GM21367 (cell line): ENCODE data around the gene DEFB118.
"Not testable (repeated sequence)": the region's sequence is repeated elsewhere in the genome, so short reads cannot be mapped to it uniquely, and the experiment has no call there.

Source experiments
- ATAC-seq: cut with Tn5 transposase; IDR thresholded peaks from one replicate; pipeline ENCODE4 v1.9.1; 2021; ENCODE audit not compliant: unreplicated experiment

DEFB118 gene, protein sequence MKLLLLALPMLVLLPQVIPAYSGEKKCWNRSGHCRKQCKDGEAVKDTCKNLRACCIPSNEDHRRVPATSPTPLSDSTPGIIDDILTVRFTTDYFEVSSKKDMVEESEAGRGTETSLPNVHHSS

DNA sequence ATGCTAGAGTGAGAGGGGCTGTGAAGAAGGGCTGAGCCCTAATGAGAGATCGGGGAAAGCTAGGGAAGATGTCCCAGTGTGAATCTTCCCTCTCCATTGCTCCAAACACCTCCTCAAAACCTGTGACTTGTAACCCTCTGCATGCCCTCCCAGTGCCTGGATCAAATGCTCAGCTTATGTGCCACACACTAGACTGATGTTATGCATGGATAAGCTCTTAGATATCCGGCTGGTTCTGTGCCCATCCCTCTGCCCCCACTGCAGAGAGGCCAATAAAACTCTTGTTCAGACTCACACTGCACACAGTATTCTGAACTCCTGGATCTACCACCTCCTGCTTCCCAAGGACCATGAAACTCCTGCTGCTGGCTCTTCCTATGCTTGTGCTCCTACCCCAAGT, at the start of gene DEFB118:
TSS of gene DEFB118 (plus strand) at position 301 of the 400 bp plus-strand sequence. CDS start at position 351, 50 bp downstream.
- no peak for ATAC-seq

- no peak for ATAC-seq
Observed at GRCh38 chr20:31322504-31322903, 45.9 kb upstream of the DEFB118 start.

GRCh38 chr20:31330893-31331292, 37.5 kb upstream of the DEFB118 start:
- ATAC-seq = no peak

GRCh38 chr20:31341470-31341869, 26.9 kb upstream of the DEFB118 start:
- ATAC-seq = no peak

DNA sequence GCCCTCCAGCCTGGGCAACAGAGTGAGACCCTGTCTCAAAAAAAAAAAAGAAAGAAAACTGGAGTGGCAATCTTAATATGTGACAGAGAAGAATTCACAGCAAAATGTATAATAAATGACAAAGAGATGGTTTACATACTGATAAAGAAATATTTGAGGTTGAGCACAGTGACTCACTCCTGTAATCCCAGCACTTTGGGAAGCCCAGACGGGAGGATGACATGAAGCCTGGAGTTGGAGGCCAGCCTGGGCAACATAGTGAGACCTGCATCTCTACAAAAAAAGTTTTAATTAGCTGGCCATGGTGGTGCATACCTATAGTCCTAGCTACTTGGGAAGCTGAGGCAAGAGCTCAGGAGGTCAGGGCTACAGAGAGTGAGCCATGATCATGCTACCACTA, 12.4 kb upstream of the DEFB118 start:
- no peak for ATAC-seq

- no peak for ATAC-seq
Observed at GRCh38 chr20:31363295-31363694, 5.1 kb upstream of the DEFB118 start.

GRCh38 chr20:31364272-31364671, 4.1 kb upstream of the DEFB118 start:
- not testable (repeated sequence) for ATAC-seq

- ATAC-seq = no peak
Observed at GRCh38 chr20:31374346-31374745, 5.9 kb downstream of the DEFB118 start.

- ATAC-seq = no peak
Observed at GRCh38 chr20:31390490-31390889, 22.1 kb downstream of the DEFB118 start, which contains the start of gene DEFB119. TSS of gene DEFB119 (minus strand) at chr20:31390590. CDS start at chr20:31390483, 107 bp downstream.

- no peak for ATAC-seq
Observed at GRCh38 chr20:31392836-31393235, 24.4 kb downstream of the DEFB118 start.

GRCh38 chr20:31394900-31395299, 26.5 kb downstream of the DEFB118 start:
- no peak for ATAC-seq

GRCh38 chr20:31403886-31404285, 35.5 kb downstream of the DEFB118 start:
- no peak for ATAC-seq

DNA sequence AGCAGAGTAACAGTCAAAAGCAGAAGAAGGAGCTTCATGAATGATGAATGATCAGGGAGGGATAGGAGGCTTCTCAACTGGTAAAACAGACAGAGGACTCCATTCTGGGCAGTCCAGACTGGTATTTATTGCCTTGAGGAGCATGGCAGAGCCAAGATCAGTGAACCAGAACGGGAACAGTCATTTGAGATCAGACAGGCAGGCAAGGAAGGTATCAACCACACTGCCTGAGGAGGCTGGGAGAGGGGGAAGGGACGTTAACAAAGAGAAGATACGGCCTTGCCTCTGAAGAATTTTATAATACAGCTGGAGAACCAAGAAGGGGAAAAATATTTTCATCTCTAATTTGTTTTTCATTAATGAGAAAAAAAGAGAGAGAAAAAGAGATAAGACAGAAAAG, 37.7 kb downstream of the DEFB118 start, which contains the start of gene DEFB121:
TSS of gene DEFB121 (minus strand) at position 101 of the 400 bp plus-strand sequence. CDS start at position 38, 63 bp downstream.
- ATAC-seq = no peak

DNA sequence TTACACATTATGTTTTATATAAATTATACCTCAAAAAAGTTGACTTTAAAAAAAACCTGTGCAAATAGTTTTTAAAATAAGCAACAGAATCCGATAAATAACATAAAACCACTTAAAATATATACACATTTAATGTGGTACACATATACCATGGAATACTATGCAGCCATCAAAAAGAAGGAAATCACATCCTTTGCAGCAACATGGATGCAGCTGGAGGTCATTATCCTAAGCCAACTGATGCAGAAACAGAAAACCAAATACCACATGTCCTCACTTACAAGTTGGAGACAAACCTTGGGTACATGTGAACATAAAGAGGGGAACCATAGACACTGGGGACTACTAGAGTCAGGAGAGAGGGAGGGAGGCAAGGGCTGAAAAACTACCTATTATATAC, 41.6 kb downstream of the DEFB118 start:
- no peak for ATAC-seq

DNA sequence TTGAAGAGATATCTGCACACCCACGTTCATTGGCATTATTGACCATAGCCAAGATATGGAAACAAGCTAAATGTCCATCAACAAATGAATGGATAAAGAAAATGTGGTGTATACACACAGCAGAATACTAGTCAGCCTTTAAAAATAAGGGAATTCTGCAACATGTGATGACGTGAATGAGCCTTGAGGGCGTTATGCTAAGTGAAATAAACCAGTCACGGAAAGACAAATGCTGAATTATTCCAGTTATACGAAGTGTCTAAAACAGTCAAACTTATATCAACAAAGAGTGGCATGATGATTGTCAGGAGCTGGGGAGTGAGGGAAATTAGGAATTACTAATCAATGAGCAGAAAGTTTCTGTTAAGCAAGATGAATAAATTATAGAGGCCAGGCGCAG, 46.0 kb downstream of the DEFB118 start:
- ATAC-seq = no peak

DNA sequence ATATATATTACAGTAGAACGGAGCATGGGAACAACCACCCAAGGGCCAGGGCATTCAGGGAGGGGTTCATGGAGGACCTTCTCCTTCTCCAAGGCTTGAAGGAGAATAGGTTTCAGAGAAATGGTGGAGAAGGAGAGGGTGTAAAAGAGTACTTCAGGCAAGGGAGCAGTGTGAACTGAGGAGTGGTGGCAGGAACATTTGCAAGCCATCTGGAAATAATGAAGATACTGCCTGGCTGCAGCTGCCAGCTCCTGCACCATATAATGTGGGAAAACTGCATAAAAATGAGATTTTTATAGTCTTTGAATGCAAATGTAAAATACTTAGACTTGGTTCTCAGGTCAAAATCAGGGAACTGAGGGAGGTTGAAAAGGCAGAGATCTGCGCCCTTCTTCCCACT, 47.3 kb downstream of the DEFB118 start:
- ATAC-seq = no peak

GRCh38 chr20:31418307-31418706, 49.9 kb downstream of the DEFB118 start:
- ATAC-seq = no peak
